Right lobe of liver (tissue), 4 donors: ENCODE results near the gene MS4A18.

Experiments used
- POLR2A ChIP-seq: fragments of 450-650 bp; IDR thresholded peaks from one replicate; pipeline ENCODE4 v1.6.1; 2017; ENCODE audit warnings: antibody characterized with exemption, mild to moderate bottlenecking
- TF ChIP-seq, protein P1 (sequence below), 4 donors: fragments of 200-600 bp in 3 of 4; fragments of 450-650 bp in 1 of 4; IDR thresholded peaks; one replicate each; pipeline versions ENCODE4 v1.5.1 to v1.8.0; 2016 to 2022; ENCODE audit warnings: antibody characterized with exemption in 4 of 4, mild to moderate bottlenecking in 2 of 4
- donor health status: DM: no; HTN: no; CAD: no.
- donor health status: DM: no; HTN: no; CAD: no.
- donor health status: DM: no; HTN: yes; CAD: no.

DNA sequence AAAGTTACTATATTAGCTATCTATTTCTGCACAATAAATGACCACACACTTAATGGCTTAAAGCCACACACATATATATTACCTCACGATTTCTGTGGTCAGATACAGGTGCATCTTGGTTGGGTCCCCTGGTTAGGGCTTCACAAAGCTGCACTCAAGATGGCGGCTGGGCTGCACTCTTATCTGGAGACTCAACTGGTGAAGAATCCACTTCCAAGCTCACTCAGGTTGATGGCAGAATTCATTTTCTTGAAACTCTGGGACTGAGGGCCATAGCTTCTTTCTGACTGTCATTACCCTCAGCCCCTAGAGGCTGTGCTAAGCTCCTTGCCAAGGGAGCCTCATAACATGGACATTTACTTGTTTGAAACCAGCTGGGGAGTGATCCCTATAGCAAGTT, 55.5 kb downstream of the MS4A18 start:
- TF ChIP-seq, protein P1, sequence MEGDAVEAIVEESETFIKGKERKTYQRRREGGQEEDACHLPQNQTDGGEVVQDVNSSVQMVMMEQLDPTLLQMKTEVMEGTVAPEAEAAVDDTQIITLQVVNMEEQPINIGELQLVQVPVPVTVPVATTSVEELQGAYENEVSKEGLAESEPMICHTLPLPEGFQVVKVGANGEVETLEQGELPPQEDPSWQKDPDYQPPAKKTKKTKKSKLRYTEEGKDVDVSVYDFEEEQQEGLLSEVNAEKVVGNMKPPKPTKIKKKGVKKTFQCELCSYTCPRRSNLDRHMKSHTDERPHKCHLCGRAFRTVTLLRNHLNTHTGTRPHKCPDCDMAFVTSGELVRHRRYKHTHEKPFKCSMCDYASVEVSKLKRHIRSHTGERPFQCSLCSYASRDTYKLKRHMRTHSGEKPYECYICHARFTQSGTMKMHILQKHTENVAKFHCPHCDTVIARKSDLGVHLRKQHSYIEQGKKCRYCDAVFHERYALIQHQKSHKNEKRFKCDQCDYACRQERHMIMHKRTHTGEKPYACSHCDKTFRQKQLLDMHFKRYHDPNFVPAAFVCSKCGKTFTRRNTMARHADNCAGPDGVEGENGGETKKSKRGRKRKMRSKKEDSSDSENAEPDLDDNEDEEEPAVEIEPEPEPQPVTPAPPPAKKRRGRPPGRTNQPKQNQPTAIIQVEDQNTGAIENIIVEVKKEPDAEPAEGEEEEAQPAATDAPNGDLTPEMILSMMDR (IDR thresholded peaks at IDR 0.05) = no peak
- no peak for TF ChIP-seq POLR2A
